Stimulated activated CD8-positive, alpha-beta memory T cell treated with anti-CD3 and anti-CD28 coated beads, Interleukin-7, amount 100 ng/mL, for 48 hours (primary cell): ENCODE data around the gene GPA33.

Experiments used
- DNase-seq, 2 donors: peaks; one replicate each; pipeline ENCODE4 v3.0.0-alpha.2; 2020; ENCODE audit warnings: low read depth in 1 of 2; ENCODE audit errors: extremely low read depth in 1 of 2

Gene GPA33

DNA sequence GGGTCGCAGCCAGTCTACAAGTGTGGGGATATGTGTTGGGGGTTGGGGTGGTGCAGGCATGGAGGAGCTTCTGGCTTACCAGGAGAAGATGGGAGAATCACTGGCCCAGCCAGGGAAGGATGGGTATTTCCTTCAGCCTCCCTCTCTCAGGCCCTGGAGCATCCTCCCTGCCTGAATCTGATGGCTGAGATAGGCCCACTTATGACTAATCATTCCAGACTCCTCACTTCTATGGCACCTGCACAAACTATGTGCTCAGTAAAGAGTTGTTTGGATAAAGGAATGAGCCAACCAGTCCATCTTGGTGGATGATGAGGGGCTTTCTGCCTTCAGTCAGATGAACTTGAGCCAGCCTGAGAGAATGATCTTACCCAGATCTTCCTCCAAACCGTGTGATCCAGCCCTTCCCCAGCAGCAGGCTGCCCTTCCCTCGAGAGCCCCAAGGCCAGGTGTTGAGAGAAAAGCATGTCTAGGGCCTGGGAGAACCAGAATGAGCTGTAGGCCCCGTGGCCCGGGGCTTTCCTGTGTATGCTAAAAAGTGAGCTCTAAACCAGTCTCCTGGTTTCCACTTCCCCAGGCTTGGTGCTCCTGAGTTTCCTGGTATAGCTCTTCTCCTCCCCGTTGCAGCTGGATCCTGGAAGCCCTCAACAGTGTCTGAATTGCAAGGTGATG lies 1.3 kb downstream of the GPA33 start:
- DNase-seq = no peak

DNA sequence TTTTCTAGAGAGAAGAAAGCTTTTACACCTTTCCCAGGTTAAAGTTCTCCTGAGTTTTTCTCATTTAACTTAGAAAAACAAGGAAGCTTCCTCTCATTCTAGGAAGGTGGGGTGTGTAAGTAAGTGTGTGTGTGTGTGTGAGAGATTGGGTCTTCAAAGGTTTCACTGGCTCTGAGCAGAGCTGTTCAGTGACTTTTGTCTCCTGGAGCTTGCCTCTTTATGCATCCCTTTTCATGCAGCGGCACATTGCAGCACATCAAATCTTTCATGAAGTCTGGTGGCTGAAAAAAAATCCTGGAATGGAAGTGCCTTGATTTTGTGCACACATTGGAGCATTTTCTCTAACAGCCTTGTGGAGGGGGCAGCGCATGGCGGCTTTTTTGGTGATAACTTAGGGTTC lies 3.4 kb downstream of the GPA33 start:
- DNase-seq = no peak

DNA sequence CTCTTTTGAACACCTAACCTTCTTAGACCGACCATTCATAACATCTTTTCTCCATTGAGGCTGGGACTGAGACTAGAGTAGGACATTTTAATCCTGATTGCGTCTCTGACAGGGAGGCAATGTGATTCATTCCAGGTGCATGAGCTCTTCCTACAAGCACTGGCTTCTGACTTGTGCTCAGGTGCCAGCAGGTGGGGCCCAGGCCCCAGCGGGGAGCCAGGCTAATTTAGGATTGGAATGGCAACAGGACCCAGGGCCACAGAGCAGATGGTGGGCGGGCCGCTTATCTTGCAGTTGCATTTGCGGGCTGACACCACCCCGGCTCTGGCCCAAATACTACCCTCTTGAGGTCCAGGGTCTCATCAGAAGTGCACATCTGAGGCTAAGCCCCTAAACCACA lies 4.1 kb downstream of the GPA33 start:
- no peak for DNase-seq

DNA sequence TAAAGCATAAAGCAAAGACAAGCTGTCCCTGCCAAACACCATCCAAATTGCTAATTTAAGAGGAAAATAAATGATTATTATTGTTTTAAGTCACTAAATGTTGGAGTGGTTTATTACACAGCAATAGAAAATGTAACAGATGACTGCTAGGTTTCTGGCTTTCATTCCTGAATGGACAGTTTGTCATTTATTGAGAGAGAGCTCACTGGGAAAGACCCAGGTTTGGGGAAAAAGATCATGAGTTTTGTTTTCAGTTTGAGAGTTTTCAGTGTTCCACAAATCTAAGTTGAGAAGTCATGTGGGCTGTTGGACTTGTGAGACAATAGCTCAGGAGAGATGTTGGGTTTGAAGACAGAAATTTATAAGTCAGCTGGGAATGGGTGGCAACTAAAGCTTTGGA lies 5.4 kb downstream of the GPA33 start:
- no peak for DNase-seq

DNA sequence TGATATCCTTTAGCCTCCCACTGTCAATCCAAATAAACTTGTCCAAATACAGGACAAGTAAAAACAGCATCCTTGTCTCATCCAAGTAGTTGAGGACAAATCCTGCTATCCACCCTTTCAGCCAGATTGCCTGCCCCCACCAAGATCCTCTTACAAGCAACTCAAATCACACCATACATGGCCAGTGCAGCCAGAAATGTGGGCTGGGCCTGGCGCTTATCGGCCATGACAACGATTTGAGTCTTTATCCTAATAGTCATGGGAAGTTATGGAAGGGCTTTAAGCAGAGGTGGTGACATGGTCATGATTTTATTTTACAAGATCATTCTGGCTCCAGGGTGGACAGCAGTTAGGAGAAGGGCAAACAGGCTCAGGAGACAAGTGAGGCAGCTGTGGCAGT lies 6.3 kb downstream of the GPA33 start:
- DNase-seq = no peak

DNA sequence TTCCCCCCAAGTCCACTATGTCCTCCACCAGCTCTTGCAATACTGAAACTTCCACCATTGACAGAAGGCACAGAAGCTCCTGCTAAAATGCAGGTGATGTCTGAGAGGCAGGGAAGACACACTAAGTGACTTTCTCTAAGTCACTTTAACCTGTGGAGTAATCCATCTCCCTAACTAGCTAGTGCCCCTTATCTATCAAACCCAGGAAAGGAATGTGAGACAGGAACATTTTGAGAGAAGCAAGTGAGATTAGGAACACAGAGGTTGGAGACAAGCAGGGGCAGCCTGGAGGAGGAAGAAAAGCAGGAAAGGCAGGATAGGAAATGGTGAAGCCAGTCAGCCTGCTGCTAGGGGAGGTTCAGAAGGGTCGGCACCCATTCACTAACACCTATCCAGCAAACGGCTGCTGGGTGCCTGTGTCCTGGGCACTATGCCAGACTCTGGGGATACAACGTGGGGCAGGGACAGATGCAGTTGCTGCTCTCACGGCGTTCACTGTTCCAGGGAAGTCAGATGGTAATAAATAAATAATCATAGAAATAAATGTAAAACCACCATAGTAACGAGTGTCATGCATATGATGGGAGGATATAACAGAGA lies 7.0 kb downstream of the GPA33 start:
- DNase-seq = no peak

DNA sequence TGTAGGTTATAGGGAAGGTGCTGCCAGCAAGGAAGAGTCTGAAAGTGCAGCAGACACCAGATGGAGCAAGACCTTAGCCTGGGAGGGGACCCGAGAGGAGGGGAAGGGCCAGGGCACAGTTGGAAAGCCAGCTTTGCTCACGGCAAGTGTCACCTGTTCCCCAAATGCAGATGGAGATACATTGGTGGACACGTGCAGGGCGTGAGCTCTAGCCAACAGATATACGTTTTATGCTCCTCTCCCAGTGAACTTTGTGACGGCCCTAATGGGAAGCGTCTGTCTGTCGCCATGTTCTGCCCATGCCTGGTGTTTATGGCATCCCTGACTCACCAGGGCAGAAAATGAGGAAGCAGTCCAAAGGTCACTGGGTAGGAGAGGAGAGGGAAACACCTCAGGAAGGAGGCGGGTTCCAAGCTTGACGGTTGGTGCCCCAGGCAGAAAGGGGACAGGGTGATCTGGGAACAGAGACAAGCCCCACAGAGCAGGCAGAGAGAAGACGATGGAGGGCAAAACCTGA lies 7.6 kb downstream of the GPA33 start:
- no peak for DNase-seq

DNA sequence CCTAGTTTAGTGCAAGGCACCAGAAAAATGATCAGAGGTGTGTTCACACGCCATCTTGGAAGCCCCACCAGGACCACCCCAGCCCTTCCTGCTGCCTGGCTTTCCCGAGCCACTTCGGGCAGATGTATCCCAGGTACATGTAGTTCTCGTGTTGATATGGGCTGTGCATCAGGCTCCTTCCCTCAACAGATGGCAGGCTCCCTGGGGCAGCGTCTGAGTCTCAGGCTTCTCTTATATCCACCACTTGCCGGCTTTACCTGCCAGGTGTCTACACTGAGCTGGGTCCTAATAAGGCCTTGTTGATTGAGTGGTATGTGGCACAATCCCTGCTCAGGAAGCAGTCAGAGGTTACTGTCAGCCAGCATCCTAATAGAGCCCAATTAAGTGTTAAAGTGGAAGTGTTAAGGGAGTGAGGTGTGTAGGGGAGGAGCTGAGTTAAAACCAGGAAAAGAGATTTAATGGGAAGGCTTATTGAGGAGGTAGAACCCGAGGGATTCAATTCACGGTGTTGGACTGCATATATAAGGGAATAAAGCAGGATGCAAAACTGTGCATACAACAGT lies 8.5 kb downstream of the GPA33 start:
- no peak for DNase-seq

DNA sequence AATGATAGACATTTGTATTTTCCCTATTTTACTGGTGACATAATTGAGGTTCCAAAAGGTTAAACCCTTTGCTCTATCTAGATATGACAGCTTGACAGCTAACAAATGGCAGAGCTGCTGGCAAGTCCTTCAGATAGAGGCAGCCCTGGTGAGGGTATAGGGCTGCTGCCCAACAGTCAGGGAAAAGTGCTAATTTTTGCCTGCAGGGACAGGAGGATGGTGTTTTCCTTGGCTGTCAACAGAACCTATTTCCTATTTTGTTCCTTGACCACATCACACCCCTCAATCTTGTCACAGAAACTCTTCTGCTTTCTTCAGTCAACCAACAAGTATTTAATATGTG lies 12.3 kb downstream of the GPA33 start:
- no peak for DNase-seq

DNA sequence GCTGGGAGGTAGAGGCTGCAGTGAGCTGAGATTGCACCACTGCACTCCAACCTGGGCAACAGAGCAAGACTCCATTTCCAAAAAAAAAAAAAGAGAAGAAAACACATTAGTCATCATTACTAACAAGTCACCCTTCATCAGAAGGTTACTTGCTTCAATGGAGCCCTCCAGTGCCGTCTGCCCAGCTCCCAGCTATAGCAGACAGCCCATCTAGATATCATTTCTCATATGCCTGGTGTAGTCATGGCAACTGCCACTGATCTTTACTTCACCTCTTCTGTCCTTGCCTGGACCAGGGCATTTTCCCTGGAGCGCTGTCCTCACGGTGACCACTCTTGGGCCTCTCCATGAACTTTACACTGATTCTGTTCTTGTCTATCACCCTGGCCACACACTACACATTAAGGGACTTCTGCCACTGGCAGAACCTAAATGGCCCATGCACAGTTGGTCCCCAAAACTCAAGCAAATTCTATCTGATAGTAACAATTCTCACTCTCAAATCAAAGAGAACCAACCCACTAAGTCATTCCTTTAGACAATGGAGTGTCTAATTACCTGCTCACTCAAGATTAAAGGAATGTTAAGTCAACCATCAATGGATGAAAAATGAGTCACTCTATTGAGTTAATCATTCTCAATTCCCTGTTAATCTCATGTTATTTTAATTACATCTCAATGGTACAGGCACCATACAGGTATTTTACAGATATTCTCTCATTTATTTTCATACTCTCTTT lies 12.9 kb downstream of the GPA33 start:
- no peak for DNase-seq

DNA sequence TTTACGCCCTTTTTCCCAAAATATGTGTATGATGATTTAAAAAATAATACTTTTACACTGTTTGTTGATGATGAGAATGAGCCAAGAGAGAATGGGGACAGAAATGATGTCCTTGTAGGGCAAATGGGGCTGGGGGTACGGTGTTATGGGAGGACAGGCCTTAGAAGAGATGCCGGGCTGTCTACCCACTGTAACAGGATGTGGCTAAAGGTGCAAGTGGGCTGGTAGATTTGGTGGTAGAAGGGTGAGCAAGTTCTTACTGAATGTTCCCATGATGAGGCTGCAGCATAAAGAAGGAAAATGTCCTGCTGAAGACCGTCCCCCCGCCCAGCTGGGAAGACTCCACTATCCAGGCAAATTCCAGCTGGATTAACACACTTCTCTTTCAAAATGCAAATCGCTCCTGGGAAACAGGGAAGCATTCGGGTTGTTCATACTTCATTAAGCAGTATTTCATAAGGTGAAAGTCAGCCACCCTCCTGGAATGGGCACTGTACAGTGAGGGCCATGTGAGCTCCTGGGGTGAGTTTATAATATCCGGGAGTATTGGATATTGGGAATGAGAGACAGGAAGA lies 14.0 kb downstream of the GPA33 start:
- DNase-seq = no peak

DNA sequence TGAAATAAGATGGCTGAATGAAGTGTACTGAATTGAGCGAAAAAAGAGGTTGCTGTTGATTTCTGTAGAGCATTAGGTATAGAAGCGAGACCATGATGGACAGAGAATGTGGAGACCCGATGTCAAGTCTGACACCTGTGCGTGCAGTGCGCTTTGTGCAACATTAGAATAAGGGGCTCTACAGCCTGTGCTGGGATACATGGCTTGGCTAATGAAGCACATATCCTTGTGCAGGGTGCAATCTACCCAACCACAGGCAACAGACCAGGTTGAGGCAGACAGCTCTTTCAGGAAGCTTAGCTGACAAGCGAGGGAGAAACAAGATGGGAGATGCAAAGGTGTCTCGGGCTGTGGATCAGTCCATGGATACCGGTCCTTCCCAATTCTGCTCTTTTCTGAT lies 18.9 kb downstream of the GPA33 start:
- no peak for DNase-seq

DNA sequence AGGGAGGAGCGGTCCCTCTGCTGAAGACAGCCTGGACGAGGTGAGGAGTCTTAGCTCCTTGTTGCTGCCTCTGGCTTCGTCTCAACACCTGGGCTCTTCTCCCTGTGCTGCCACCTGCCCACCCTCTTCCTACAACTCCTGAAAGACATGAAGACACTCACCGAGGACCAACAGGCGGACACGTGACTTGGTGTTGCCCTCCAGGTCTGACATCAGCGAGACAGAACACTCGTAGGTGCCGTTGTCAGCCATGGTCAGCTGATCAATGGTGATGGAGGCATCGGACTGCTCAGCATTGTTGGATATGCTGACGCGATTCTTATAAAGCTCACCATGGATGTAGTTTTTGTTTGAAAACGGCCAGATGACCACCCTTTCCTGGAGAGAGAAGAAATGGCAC lies 21.4 kb downstream of the GPA33 start:
- DNase-seq = no peak

DNA sequence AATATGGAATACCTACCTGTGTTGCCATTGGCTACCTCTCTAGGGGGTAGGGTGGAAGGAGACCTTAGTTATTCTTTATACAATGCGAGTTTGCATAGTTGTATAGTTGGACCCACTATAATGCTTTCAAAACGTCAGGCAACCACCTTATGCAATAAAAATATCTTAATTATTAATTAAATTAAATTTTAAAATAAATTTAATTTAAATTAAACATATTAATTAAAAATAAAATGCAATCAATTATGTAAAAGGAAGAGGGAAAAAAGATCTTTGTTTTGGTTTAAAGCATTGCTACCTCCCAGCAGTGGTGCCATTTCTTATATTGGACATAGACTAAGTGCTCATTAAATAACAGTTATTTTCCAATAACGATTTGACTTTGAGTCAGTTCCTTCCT lies 22.3 kb downstream of the GPA33 start:
- no peak for DNase-seq

DNA sequence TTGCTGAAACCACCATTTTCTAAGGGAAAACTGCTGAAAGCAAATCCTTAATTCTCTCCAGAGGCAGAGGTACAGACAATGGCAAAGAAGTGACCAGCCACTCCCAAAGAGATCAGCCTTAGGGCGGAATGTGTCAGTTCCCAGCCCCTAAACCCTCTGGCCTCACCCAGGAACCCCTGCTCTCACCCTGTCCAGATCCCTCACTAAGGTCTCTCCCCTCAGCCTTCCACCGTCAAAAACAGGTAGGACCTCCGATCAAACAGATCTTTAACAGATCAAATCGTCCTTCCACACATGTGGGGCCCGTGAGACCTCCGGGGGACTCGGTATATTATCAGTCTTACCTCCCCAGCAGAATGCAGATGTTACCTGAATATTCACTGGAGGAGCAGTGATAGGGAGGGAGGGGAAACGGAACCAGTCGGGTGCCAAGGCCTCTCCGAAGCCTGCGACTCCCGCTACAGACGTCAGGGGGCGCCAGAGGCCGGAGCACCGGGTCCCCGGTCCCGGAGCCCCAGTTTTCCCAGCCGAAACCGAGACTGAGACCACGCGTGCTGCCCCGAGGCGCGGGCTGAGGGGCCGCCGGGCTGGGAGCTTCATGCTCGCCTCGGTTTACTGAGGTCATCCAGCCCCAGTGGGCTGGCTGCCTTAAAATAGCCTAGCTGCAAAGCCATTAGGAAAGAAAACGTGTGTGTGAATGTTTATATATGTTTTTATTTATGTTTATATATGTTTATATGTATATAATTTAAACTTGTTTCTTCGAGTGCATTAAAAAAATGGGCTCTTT lies 23.6 kb downstream of the GPA33 start:
- DNase-seq = peak; percentile 48

DNA sequence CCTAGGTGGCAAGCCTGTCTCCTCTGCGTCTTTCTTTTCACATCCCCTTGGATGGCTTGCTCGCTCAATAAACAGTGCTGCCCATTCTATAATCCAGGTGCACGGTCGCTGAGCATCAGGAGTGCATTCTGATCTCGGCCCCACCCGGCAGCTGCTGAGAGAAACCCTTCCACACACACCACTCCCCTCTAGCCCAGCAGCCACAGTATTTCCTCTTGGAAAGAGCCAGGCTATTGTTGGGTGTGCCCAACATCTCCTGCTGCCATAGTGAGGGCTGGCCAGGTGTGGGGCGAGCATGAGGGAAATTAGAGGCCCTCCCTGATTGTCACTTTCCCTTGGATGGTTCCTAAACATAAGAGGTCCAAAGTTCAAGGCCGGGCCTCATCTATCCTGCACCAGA lies 24.7 kb downstream of the GPA33 start:
- DNase-seq = no peak

DNA sequence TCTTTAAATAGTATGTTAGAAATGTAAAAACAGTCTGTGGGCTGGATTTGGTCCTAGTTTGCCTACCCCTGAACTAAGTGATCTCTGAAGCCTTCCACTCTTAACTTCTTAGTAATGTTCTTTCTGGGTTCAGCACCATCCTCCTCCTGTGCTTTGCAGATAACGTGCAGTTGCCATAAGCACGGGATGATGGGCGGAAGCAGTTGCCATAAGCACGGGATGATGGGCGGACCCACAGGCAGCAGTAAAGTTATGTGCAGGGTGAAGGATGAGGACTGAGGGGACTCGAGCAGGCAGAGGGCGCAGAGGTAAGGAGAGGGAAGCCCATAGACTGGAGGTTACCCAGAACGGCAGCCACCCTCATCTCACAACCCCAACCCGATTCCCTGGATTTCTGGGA lies 25.6 kb downstream of the GPA33 start:
- DNase-seq = no peak

DNA sequence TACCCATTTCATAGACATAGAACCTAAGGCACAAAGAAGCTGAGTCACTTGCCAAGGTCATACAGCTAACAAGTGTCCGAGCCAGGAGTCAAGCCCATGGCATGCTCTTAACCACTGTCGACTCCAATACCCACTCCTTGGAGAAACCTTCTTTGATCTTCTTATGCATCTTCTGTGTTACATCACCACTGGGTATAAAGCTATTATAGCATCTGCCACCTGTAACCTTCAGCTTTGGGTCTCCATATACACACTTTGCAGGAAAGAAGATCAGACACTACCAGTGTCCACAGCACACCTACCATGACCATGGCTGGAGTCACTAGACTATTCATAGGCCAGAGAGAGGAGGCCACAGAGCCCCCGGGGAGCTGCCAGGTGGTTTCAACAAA lies 29.1 kb downstream of the GPA33 start:
- DNase-seq = no peak

DNA sequence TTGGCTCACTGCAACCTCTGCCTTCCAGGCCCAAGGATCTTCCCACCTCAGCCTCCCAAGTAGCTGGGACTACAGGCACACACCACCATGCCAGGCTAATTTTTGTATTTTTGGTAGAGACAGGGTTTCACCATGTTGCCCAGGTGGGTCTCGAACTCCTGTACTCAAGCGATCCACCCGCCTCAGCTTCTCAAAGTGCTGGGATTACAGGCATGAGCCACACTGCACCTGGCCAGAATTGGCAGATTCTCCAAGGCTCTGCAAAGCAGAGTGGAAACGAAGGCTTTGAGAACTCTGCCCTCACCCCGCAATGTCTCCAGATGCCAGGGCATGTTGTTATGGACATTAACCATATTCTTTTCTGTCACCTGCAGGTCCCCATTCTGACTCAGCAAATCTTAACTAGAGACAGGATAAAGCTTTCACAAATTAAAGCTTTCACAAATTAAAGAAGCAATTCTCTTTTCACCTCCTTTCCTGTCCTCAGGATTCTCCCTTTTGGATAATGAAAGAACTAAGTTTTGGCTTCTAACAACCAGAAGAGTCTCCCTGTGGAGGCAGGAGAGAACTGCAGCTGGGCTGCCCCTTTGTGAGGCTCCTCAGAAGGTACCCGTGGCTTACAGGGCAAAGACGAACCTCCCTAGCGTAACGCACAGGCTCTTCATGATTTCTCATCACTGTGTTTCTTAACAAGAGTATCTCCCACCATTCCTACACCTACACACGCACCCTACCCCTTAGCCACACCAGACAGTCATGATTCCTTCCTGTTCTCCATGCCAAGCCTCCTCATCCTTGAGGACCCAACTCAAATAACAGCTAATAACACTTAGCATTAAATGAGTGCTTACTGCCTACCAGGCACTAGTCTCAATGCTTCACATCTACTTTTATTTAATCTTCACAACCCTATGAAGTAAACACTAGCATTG lies 29.8 kb downstream of the GPA33 start:
- no peak for DNase-seq

DNA sequence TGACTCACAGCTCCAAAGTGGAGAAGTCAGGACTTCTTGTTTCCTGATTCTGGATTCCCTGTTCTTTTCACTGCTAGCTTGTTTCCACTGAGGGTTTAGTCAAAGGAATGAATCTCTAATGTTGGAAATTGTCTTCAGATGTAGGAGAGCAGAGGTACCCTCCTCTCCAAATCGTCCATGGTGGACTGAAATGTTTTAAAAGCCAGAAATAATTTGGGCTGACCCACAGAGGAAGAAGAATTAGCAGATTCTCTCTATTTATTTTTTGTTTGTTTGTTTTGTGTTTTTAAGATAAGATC lies 30.4 kb downstream of the GPA33 start:
- DNase-seq = no peak
